Measurements from ENCODE around the gene GOLGA6L6. TPM values are rescaled to one million over a fixed set of nuclear protein-coding genes. Genes with fewer than 3 reads are reported as not detected.
"Not testable (repeated sequence)": the region's sequence is repeated elsewhere in the genome, so short reads cannot be mapped to it uniquely, and the experiment has no call there.

Gene GOLGA6L6, protein sequence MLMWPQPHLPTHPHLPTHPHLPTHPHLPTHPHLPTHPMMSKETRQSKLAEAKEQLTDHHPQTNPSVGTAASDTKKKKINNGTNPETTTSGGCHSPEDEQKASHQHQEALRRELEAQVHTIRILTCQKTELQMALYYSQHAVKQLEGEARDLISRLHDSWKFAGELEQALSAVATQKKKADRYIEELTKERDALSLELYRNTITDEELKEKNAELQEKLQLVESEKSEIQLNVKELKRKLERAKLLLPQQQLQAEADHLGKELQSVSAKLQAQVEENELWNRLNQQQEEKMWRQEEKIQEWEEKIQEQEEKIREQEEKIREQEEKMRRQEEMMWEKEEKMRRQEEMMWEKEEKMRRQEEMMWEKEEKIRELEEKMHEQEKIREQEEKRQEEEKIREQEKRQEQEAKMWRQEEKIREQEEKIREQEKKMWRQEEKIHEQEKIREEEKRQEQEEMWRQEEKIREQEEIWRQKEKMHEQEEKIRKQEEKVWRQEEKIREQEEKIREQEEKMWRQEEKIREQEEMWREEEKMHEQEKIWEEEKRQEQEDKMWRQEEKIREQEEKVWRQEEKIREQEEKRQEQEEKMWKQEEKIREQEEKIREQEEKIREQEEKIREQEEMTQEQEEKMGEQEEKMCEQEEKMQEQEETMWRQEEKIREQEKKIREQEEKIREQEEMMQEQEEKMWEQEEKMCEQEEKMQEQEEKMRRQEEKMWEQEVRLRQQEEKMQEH
- polyA plus RNA-seq (ENCODE audit: insufficient read length in 4 of 4): under 1 TPM in 1 of 4 donors, not detected in 3; 0.09 TPM

DNA sequence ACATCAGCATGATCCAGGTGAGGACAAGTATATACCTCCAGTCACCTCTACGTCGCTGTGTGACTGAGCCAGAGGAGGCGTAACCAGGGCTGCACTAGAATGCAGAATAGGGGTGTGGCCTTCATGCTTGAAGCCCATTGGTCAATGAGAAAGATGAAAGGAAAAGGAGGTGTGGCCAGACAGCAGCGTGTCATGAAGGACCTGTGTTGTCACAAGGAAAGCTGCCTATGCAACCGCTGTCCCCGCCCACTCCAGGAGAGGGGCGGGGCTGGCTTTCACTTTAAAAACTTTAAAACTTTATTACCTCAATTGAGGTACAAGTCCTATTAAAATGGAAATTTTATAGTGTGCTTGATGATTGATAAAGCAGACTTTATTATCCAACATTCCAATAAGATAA lies at the start of gene GOLGA6L6:
Gene GOLGA6L6, minus strand, starts transcription at position 101 of the 400 bp plus-strand sequence. Its CDS starts 91 bp downstream, at position 10.
- DNase-seq (ENCODE audit: low read depth in 4 of 4, low spot score in 3 of 4): not testable (repeated sequence)

DNA sequence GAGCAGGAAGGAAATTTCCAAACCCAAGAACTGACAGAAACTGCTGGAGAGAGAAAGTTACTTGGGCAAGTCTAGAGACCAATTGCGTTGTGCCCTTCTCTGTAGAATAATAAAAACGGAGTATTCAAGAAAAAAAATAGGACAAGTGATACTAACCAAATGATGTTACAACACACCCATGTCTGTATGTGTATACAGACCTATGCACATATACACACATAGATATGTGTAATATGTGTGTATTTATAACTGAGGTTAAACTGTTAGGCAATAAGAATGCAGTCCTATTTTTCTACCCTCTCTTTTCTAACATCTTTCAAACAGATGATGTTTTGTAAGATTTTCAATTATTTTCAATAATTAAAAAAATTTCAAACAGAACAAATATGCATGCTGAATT lies 48.5 kb upstream of the GOLGA6L6 start:
- DNase-seq (ENCODE audit: low read depth in 4 of 4, low spot score in 3 of 4): not testable (repeated sequence)

DNA sequence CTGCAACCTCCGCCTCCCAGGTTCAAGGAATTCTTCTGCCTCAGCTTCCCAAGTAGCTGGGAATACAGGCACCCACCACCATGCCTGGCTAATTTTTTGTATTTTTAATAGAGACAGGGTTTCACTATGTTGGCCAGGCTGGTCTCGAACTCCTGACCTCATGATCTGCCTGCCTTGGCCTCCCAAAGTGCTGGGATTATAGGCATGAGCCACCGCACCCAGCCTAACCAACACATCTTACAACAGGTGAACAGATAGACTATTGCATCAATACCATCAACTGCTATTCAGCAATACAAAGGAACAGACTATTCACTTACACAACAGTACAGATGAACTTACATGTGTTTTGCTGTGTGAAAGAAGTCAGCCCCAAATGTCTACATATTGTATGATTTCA lies 45.2 kb upstream of the GOLGA6L6 start:
- DNase-seq (ENCODE audit: low read depth in 4 of 4, low spot score in 3 of 4): not testable (repeated sequence)

DNA sequence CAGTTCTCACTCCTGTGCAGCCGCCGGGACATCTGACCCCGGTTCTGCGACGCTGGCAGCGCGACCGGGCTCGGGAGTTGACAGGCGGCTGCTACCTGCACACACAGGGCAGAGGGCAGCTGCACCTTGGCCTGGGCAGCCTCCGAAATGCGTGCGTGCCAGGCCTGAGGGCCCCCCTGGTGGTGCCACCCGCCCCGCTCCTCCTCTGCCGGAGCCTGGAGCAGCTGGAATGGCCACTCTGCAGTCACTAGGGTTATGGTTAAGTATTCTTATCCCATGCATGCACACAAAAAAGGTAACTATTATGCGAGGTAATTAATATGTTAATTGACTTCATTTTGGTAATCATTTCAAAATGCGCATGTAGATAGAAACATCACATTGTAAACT lies 41.1 kb upstream of the GOLGA6L6 start:
- not testable (repeated sequence) for DNase-seq (ENCODE audit: low read depth in 4 of 4, low spot score in 3 of 4)

DNA sequence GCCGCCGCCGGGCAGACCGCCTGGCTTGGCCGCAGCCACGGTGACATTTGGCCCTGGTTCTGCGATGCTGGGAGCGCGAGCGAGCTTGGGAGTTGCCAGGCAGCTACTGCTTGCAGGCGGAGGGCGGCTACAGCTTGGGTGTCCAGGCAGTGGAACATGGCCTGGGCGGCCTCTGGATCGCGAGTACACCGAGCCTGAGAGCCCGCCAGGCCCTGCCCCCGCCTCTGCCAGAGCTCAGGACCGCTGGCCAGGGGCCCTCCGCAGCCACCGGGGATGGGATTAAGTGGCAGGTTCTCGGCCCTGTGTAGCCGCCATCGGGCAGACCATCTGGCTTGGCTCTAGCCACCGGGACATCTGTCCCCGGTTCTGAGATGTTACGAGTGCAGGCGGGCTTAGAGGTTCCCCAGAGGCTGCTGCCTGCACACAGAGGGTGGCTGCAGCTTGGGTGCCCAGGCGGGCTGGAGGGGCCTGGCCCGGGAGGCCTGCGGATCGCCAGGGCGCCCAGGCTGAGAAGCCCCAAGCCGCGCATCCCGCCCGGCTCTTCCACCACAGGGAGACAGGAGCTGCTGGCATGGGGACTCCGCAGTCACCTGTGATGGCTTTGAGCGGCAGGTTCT lies 40.6 kb upstream of the GOLGA6L6 start:
- not testable (repeated sequence) for DNase-seq (ENCODE audit: low read depth in 4 of 4, low spot score in 3 of 4)

DNA sequence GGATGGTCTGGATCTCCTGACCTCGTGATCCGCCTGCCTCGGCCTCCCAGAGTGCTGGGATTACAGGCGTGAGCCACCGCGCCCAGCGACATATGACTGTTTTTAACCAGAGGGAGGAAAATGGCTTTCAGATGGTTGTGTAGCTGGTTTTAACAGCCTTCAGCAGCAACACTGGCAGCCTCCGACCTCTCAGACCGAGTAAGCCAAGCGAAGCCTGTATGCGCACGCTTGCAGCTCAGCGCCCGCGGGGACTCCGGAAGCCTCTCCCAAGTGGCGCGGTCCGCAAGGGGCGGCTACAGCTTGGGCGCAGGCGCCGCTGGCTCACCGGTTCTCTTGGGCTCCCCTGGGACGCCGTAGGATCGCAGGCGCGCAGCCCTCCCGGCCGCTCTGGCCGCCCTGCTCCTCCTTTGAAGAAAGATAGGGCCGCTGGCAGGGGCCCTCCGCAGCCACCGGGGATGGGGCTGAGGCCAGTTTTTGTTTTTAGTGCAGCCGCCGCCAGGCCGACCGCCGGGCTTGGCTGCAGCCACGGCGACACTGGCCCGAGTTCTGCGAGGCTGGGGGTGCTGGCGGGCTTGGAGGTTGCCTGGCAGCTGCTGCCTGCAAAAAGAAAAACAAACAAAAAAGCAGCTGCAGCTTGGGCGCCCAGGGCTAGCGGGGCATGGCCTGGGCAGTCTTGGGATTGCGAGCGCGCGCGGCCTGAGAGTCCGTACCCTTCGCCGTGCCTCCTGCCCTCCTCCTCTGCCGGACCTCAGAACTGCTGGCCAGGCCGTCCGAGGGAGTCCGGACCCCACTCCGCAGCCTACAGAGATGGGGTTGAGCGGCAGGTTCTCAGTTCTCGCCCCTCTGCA lies 39.9 kb upstream of the GOLGA6L6 start:
- DNase-seq (ENCODE audit: low read depth in 4 of 4, low spot score in 3 of 4): not testable (repeated sequence)

DNA sequence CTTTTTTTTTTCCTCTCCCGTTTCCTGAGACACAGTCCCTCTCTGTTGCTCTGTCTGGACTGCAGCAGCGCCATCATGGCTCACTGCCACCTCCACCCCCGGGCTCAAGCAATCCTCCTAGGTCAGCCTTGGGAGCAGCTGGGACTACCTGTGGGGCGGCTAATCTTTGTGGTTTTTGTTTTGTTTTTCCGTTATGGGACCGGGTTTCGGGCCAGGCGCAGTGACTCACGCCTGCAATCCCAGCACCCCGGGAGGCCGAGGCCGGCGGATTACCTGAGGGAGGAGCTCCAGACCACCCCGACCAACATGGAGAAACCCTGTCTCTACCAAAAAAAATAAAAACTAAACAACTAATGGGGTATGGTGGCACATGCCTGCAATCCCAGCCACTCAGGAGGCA lies 38.1 kb upstream of the GOLGA6L6 start:
- DNase-seq (ENCODE audit: low read depth in 4 of 4, low spot score in 3 of 4): not testable (repeated sequence)

DNA sequence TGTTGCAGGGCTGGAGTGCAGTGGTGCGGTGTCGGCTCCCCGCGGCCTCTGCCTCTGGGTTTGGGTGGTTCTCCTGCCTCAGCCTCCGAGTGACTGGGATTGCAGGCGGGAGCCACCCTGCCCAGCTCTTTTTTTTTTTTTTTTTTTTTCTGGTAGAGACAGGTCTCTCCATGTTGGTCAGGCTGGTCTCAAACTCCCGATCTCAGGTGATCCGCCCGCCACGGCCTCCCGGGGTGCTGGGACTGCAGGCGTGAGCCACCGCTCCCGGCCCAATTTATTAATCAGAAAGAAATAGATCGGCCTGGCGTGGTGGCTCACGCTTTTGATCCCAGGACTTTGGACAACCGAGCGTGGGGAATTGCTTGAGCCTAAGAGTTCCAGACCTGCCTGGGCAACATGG lies 9.7 kb upstream of the GOLGA6L6 start:
- DNase-seq (ENCODE audit: low read depth in 4 of 4, low spot score in 3 of 4): not testable (repeated sequence)

DNA sequence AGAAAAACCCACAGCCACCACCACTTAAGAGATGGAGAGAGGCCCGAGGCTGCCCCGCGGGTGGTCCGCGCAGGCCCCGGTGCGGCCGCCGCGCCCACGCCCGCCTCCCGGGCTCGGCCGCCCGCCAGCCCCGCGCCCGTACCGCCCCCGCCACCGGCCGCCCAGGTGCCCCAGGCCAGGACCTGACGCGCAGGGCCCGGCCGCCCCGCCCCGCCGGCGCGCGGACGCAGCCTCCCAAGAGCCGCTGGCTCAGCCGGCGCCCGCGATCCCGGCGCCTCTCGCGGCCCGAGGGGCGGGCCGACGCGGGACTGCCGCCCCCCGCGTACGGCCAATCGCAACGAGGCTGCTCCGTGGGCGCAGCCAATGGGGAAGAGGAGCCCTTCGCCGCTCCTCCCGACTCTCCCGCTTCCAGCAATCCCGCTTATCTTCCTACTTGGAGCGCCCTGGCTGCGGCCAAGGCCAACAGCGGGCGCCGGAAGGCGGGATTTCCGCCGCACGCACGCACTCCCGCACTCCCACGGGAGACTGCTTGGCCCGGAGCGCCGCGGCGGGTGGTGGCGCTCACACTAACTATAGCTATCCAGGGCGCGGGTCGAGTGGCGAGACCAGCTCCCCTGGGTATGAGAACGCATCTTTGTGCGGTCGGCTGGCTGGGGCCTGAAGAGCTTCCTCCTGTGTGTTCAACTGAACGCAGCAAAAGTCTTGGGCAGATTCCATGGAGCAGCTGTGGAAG lies 35.5 kb downstream of the GOLGA6L6 start:
- not testable (repeated sequence) for DNase-seq (ENCODE audit: low read depth in 4 of 4, low spot score in 3 of 4)

DNA sequence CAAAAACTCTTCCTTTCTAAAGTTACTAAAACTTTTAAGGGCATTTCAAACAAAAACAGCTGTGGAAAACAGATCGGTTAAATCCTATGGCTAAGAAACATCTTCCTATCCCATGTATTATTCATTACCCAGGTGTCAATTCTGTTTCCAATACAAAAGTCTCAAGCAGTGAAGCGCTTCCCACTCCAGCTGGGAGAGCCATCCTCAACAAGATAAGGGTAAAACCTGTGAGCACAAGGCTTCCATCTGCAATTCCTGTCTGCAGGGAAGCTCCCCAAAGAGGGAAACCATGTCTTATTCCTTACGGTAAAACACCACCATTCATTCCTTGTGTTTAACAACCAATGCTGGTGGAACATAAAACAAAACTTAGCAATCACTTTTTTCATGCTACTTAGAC lies 38.8 kb downstream of the GOLGA6L6 start:
- not testable (repeated sequence) for DNase-seq (ENCODE audit: low read depth in 4 of 4, low spot score in 3 of 4)

DNA sequence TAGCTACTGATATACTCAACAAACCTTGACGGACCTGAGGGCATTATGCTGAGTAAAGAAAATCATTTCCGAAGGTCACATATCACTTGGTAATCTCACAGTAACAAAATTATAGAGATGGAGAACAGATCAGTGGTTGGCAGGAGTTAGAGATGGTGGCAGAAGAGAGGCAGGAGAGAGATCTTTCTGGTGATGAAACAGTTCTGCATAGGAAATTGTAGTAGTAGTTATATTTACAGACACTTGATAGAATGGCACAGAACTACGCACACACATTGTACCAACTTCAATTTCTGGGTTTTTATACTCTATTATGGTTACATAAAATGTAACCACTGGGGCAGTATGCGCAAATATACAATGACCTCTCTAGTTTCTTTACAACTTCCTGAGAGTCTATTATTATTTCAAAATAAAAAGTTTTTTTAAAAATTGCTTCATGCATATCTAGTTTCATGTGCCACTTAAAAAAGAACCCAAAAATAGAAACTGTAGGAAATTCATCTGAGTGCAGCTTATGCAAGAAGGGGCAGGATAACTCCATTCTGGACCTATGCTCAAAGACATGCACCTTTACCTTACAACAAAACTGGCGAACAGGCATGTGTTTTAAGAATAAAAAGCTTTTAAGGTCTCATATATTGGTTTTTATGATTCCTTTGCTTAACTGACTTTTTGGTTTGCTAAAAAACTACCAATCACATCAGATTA lies 39.9 kb downstream of the GOLGA6L6 start:
- not testable (repeated sequence) for DNase-seq (ENCODE audit: low read depth in 4 of 4, low spot score in 3 of 4)

DNA sequence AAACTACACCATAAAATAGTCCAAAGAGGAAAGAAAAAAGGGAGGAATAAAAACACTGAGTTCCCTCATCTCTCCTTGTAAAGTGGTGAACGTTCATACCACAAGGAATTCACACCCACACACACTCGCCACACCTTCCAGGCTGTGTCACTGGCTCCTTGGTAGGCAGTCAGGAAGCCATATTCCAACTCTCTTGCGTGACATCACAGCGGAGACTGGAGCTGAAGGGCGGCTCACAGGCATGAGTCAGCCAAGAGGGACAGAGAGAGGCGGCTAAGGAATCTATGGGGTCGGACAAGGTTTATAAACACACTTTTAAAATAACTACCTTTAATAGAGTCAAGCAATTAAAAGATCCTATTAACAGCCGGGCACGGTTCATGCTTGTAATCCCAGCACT lies 43.8 kb downstream of the GOLGA6L6 start:
- DNase-seq (ENCODE audit: low read depth in 4 of 4, low spot score in 3 of 4): not testable (repeated sequence)

DNA sequence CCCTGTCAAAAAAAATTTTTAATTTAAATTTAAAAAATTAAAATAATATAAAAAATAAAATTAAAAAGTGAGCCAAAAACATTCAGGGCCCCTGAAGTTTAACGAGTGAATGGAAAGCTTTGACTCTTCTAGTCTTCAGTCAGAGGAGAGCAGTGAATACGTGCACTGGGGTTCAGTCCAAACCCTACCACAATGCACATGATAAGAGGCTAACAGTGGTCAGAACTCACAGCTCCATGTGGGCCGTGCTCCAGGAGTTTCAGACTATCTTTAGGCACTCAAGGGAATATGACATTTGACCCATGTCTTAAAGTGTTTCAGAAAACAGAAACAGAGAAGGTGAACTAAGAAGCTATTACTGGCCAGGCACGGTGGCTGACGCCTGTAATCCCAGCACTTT lies 48.6 kb downstream of the GOLGA6L6 start:
- DNase-seq (ENCODE audit: low read depth in 4 of 4, low spot score in 3 of 4): not testable (repeated sequence)

DNA sequence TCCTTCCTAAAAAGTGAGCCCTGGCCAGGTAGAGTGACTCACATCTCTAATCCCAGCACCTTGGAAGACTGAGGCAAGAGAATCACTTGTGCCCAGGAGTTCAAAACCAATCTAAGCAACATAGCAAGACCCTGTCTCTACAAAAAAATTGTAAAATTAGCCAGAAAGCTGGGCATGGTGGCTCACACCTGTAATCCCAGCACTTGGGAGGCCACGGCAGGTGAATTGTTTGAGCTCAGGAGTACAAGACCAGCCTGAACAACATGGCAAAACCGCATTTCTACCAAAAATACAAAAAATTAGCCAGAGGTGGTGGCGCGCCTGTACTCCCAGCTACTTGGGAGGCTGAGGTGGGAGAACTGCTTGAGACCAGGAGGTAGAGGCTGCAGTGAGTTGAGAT lies 49.0 kb downstream of the GOLGA6L6 start:
- DNase-seq (ENCODE audit: low read depth in 4 of 4, low spot score in 3 of 4): not testable (repeated sequence)

DNA sequence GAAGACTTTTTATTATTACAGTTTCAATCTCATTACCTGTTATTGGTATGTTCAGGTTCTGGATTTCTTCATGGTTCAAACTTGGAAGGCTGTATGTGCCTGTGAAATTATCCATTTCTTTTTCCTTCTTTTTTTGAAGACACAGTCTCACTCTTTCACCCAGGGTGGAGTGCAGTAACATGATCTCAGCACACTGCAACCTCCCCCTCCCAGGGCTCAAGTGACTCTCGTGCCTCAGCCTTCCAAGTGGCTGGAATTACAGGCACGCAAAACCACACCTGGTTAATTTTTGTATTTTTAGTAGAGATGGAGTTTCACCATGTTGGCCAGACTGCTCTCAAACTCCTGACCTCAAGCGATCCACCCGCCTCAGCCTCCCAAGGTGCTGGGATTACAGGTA lies 52.3 kb downstream of the GOLGA6L6 start:
- DNase-seq (ENCODE audit: low read depth in 4 of 4, low spot score in 3 of 4): not testable (repeated sequence)

All from left renal pelvis (tissue), 4 donors.